HepG2 (cell line): Measurements from ENCODE around the gene CHPF. TPM values are rescaled to one million over a fixed set of nuclear protein-coding genes. Genes with fewer than 3 reads are reported as not detected.

Experiments used
- DMAP1 ChIP-seq: IDR thresholded peaks from 2 replicates; pipeline ENCODE4 v1.6.1; 2016
- HNRNPLL ChIP-seq: fragments of 200-400 bp; formaldehyde crosslinking; IDR thresholded peaks from 2 replicates; pipeline ENCODE4 v1.6.1; 2017; ENCODE audit warnings: mild to moderate bottlenecking, low read depth, low read length; ENCODE audit not compliant: poor library complexity, severe bottlenecking
- IRX3 ChIP-seq: sonication (generic); formaldehyde crosslinking; IDR thresholded peaks from 2 replicates; pipeline ENCODE4 v1.8.1; 2023; ENCODE audit warnings: mild to moderate bottlenecking, low read depth, missing genetic modification reagents, borderline replicate concordance
- MTA1 ChIP-seq: sonication (generic); formaldehyde crosslinking; IDR thresholded peaks from 2 replicates; pipeline ENCODE4 v1.4.0; 2020; ENCODE audit warnings: missing genetic modification reagents, mild to moderate bottlenecking, borderline replicate concordance
- NR2F6 ChIP-seq, 2 experiments: IDR thresholded peaks; 2 replicates each; pipeline ENCODE4 v1.6.1; 2016; ENCODE audit warnings: antibody characterized with exemption in 1 of 2, mild to moderate bottlenecking in 1 of 2
- SCMH1 ChIP-seq: sonication (generic); formaldehyde crosslinking; IDR thresholded peaks from 2 replicates; pipeline ENCODE4 v1.9.0; 2021; ENCODE audit warnings: missing genetic modification reagents, mild to moderate bottlenecking, borderline replicate concordance
- ZNF232 ChIP-seq: sonication (generic); formaldehyde crosslinking; IDR thresholded peaks from 2 replicates; pipeline ENCODE4 v1.4.0; 2020; ENCODE audit warnings: missing genetic modification reagents, borderline replicate concordance
- ZNF234 ChIP-seq: sonication (generic); formaldehyde crosslinking; conservative IDR thresholded peaks from 2 replicates; pipeline ENCODE4 v1.5.1; 2020; ENCODE audit warnings: mild to moderate bottlenecking, missing genetic modification reagents
- ZNF468 ChIP-seq: sonication (generic); formaldehyde crosslinking; IDR thresholded peaks from 2 replicates; pipeline ENCODE4 v1.8.0; 2022; ENCODE audit warnings: mild to moderate bottlenecking, moderate library complexity, missing genetic modification reagents
- ZNF572 ChIP-seq: sonication (generic); formaldehyde crosslinking; IDR thresholded peaks from 2 replicates; pipeline ENCODE4 v1.5.1; 2020; ENCODE audit warnings: mild to moderate bottlenecking, missing genetic modification reagents
- ZNF660 ChIP-seq: sonication (generic); formaldehyde crosslinking; IDR thresholded peaks from 2 replicates; pipeline ENCODE4 v1.5.1; 2020; ENCODE audit warnings: mild to moderate bottlenecking, low read depth, missing genetic modification reagents, borderline replicate concordance
- ZNF75D ChIP-seq: sonication (generic); formaldehyde crosslinking; IDR thresholded peaks from 2 replicates; pipeline ENCODE4 v1.8.1; 2023; ENCODE audit warnings: missing genetic modification reagents, mild to moderate bottlenecking, borderline replicate concordance
- ZSCAN22 ChIP-seq: sonication (generic); formaldehyde crosslinking; IDR thresholded peaks from 2 replicates; pipeline ENCODE4 v1.4.0; 2020; ENCODE audit warnings: mild to moderate bottlenecking, missing genetic modification reagents
- polyA plus RNA-seq, 8 experiments: library from polyadenylated mRNA; depleted of rRNA in 3 of 8; stranded (reverse) in 7 of 8; unstranded in 1 of 8; fragments of >200 nt; fragmentation: Illumina TruSeq in 4 of 8; extraction: Trizol in 4 of 8; gene quantifications; 2 replicates each; pipeline versions ENCODE4 v1.2.1 to v1.2.3, GENCODE V29; 2011 to 2016; ENCODE audit warnings: low read depth in 4 of 8, missing spikeins in 1 of 8, mixed read lengths in 1 of 8; ENCODE audit not compliant: insufficient read depth in 1 of 8
- total RNA-seq, 5 experiments: library from RNA; depleted of rRNA; stranded (reverse); fragments of >200 nt; fragmentation: Illumina TruSeq; extraction: Trizol; gene quantifications; 2 replicates each; pipeline ENCODE4 v1.2.3, GENCODE V29; 2016; ENCODE audit warnings: low read depth in 1 of 5
- TF ChIP-seq, protein P1 (sequence below): sonication (generic); formaldehyde crosslinking; IDR thresholded peaks from 2 replicates; pipeline ENCODE4 v1.4.0; 2020; ENCODE audit warnings: mild to moderate bottlenecking, missing genetic modification reagents
- TF ChIP-seq, protein P2 (sequence below): IDR thresholded peaks from 2 replicates; pipeline ENCODE4 v1.6.1; 2012; ENCODE audit warnings: low read length, improper control_type of control experiment
- TF ChIP-seq, protein P3 (sequence below): sonication (generic); formaldehyde crosslinking; IDR thresholded peaks from 2 replicates; pipeline ENCODE4 v1.4.0; 2020; ENCODE audit warnings: mild to moderate bottlenecking, missing genetic modification reagents
- TF ChIP-seq, protein P4 (sequence below): sonication (generic); formaldehyde crosslinking; IDR thresholded peaks from 2 replicates; pipeline ENCODE4 v1.4.0; 2020; ENCODE audit warnings: missing genetic modification reagents
- TF ChIP-seq, protein P5 (sequence below): sonication (generic); formaldehyde crosslinking; IDR thresholded peaks from 2 replicates; pipeline ENCODE4 v1.4.0; 2020; ENCODE audit warnings: low read depth, mild to moderate bottlenecking, missing genetic modification reagents

Gene CHPF
- total and polyA plus RNA-seq, 2 of the 13 experiments (the other 11 are each of a cell fraction or from before 2014, with no cell fraction given): 79.6 to 111 TPM

DNA sequence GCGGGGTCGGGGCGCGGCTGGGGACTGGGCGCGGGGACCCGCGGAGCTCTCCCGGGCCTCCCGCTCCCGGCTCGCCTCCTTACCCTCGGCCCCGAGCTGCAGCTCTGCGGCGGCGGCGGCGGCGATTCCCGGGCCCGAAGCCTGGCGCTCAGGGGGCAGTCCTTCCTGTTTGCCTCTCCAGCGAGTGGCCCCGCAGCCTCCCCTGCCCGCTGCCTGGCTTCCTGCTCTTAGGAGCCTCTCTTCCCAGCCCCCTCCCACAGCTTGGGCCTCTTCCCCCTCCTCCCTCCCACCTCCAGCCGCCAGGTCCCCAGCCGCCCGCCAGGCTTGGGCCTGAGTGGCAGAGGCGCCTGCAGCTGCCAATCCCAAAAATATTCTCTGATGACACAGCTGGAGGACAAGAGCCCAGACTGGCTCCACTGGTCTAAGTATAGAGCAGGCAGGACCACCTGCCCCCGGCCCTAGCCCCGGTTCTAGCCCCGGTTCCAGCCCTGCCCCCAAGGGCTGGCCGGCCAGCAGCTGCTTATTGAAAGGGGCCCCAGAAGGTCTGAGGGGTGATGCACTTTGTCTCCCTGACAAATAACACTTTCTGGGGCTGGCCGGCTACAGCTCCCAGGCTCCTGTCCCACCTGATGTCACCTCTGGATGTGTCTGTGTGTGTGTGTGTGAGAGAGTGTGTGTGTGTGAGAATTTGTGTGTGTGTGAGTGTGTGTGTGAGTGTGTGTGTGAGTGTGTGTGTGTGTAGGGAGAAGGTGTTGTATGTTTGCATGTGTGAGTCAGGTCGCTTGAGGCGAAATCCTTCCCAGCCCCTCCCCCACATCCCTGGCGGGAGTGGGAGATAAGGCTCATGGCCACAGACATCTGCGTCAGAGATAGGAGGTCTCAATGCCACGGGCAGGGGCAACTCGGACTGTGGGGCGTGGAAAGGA, 28.0 kb upstream of the CHPF start, which contains the start of gene OBSL1 (continued):
- no peak for TF ChIP-seq ZNF75D (CRISPR knock-in tag)
- TF ChIP-seq IRX3 (CRISPR knock-in tag): no peak
- TF ChIP-seq HNRNPLL: peak; percentile 77
- TF ChIP-seq SCMH1 (CRISPR knock-in tag): no peak
- TF ChIP-seq, protein P1, sequence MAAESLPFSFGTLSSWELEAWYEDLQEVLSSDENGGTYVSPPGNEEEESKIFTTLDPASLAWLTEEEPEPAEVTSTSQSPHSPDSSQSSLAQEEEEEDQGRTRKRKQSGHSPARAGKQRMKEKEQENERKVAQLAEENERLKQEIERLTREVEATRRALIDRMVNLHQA: no peak
- TF ChIP-seq ZNF234 (CRISPR knock-in tag): no peak
- no peak; the same call in 1 of the 2 replicates for TF ChIP-seq ZSCAN22 (CRISPR knock-in tag)
- TF ChIP-seq, protein P2, sequence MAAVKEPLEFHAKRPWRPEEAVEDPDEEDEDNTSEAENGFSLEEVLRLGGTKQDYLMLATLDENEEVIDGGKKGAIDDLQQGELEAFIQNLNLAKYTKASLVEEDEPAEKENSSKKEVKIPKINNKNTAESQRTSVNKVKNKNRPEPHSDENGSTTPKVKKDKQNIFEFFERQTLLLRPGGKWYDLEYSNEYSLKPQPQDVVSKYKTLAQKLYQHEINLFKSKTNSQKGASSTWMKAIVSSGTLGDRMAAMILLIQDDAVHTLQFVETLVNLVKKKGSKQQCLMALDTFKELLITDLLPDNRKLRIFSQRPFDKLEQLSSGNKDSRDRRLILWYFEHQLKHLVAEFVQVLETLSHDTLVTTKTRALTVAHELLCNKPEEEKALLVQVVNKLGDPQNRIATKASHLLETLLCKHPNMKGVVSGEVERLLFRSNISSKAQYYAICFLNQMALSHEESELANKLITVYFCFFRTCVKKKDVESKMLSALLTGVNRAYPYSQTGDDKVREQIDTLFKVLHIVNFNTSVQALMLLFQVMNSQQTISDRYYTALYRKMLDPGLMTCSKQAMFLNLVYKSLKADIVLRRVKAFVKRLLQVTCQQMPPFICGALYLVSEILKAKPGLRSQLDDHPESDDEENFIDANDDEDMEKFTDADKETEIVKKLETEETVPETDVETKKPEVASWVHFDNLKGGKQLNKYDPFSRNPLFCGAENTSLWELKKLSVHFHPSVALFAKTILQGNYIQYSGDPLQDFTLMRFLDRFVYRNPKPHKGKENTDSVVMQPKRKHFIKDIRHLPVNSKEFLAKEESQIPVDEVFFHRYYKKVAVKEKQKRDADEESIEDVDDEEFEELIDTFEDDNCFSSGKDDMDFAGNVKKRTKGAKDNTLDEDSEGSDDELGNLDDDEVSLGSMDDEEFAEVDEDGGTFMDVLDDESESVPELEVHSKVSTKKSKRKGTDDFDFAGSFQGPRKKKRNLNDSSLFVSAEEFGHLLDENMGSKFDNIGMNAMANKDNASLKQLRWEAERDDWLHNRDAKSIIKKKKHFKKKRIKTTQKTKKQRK: no peak
- no peak; the same call in 1 of the 2 replicates for TF ChIP-seq DMAP1
- 0 out of 2 replicates have a peak, but pooled peaks have one; percentile 67 for TF ChIP-seq ZNF572 (CRISPR knock-in tag)
- TF ChIP-seq, protein P3, sequence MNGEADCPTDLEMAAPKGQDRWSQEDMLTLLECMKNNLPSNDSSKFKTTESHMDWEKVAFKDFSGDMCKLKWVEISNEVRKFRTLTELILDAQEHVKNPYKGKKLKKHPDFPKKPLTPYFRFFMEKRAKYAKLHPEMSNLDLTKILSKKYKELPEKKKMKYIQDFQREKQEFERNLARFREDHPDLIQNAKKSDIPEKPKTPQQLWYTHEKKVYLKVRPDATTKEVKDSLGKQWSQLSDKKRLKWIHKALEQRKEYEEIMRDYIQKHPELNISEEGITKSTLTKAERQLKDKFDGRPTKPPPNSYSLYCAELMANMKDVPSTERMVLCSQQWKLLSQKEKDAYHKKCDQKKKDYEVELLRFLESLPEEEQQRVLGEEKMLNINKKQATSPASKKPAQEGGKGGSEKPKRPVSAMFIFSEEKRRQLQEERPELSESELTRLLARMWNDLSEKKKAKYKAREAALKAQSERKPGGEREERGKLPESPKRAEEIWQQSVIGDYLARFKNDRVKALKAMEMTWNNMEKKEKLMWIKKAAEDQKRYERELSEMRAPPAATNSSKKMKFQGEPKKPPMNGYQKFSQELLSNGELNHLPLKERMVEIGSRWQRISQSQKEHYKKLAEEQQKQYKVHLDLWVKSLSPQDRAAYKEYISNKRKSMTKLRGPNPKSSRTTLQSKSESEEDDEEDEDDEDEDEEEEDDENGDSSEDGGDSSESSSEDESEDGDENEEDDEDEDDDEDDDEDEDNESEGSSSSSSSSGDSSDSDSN (CRISPR knock-in tag): peak; percentile 73
- TF ChIP-seq, protein P4, sequence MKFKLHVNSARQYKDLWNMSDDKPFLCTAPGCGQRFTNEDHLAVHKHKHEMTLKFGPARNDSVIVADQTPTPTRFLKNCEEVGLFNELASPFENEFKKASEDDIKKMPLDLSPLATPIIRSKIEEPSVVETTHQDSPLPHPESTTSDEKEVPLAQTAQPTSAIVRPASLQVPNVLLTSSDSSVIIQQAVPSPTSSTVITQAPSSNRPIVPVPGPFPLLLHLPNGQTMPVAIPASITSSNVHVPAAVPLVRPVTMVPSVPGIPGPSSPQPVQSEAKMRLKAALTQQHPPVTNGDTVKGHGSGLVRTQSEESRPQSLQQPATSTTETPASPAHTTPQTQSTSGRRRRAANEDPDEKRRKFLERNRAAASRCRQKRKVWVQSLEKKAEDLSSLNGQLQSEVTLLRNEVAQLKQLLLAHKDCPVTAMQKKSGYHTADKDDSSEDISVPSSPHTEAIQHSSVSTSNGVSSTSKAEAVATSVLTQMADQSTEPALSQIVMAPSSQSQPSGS (CRISPR knock-in tag): no peak; the same call in none of the 2 replicates
- TF ChIP-seq ZNF232: no peak; the same call in 1 of the 2 replicates
- peak; percentile 79 for TF ChIP-seq NR2F6 (IDR thresholded peaks at IDR 0.05)
- TF ChIP-seq NR2F6 (CRISPR knock-in tag; IDR thresholded peaks at IDR 0.05): no peak; the same call in none of the 2 replicates
- no peak for TF ChIP-seq ZNF660 (CRISPR knock-in tag)
- TF ChIP-seq, protein P5, sequence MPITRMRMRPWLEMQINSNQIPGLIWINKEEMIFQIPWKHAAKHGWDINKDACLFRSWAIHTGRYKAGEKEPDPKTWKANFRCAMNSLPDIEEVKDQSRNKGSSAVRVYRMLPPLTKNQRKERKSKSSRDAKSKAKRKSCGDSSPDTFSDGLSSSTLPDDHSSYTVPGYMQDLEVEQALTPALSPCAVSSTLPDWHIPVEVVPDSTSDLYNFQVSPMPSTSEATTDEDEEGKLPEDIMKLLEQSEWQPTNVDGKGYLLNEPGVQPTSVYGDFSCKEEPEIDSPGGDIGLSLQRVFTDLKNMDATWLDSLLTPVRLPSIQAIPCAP (CRISPR knock-in tag): no peak
- TF ChIP-seq MTA1 (CRISPR knock-in tag): peak; percentile 95
- TF ChIP-seq ZNF468: no peak
